Motor neuron (in vitro differentiated cells): ENCODE data around the gene MYRF. TPM values are rescaled to one million over a fixed set of nuclear protein-coding genes. Genes with fewer than 3 reads are reported as not detected.

Experiments
- ATAC-seq, 8 experiments: fragments of 200-7000 bp; cut with Tn5 transposase; replicated peaks in 6 of 8; 2 replicates each; pipeline ENCODE4 v1.8.0; 2021; ENCODE audit warnings: mild to moderate bottlenecking in 8 of 8, moderate library complexity in 8 of 8
- H3K27ac ChIP-seq, 2 donors: fragments of 250-450 bp; sonication (Bioruptor Pico); 2 replicates each; pipeline ENCODE4 v1.9.0; 2021; ENCODE audit warnings: antibody characterized with exemption in 2 of 2, mild to moderate bottlenecking in 2 of 2, moderate library complexity in 1 of 2
- H3K4me1 ChIP-seq, 2 donors: fragments of 250-450 bp; sonication (Bioruptor Pico); replicated peaks in 1 of 2; 2 replicates each; pipeline ENCODE4 v1.6.1; 2021; ENCODE audit warnings: antibody characterized with exemption in 2 of 2, mild to moderate bottlenecking in 2 of 2, moderate library complexity in 1 of 2
- H3K4me3 ChIP-seq, 5 donors: fragments of 250-450 bp; sonication (Bioruptor Pico); 2 replicates each; pipeline ENCODE4 v1.9.0; 2021; ENCODE audit warnings: antibody characterized with exemption in 5 of 5, mild to moderate bottlenecking in 5 of 5, moderate library complexity in 4 of 5
- WGBS, 10 experiments: fragments of 450-650 bp; shearing (Covaris generic); methylation state at CpG; one replicate each; pipeline ENCODE4 v1.0.0; 2022; 5-methylcytosine and 5-hydroxymethylcytosine counted together
- in situ Hi-C, 9 experiments: fragments of 400-800 bp; cut with MboI; loops; one replicate each; pipeline ENCODE4 v1.15.0; 2021; ENCODE audit warnings: low sequenced_read_pairs in 9 of 9, low pct_unique_long_range_greater_than_20kb in 2 of 9; ENCODE audit not compliant: unreplicated experiment in 9 of 9
- total RNA-seq, 8 experiments: library from RNA; unstranded; fragments of 300-600 nt; gene quantifications; 2 replicates each; pipeline versions ENCODE4 v1.2.3 to v1.2.4, GENCODE V29; 2022

MYRF gene
- 1 to 10 TPM in 7 of 8 experiments, under 1 TPM in 1; 0.92 to 4.0 (median 2.3) TPM for total RNA-seq

DNA sequence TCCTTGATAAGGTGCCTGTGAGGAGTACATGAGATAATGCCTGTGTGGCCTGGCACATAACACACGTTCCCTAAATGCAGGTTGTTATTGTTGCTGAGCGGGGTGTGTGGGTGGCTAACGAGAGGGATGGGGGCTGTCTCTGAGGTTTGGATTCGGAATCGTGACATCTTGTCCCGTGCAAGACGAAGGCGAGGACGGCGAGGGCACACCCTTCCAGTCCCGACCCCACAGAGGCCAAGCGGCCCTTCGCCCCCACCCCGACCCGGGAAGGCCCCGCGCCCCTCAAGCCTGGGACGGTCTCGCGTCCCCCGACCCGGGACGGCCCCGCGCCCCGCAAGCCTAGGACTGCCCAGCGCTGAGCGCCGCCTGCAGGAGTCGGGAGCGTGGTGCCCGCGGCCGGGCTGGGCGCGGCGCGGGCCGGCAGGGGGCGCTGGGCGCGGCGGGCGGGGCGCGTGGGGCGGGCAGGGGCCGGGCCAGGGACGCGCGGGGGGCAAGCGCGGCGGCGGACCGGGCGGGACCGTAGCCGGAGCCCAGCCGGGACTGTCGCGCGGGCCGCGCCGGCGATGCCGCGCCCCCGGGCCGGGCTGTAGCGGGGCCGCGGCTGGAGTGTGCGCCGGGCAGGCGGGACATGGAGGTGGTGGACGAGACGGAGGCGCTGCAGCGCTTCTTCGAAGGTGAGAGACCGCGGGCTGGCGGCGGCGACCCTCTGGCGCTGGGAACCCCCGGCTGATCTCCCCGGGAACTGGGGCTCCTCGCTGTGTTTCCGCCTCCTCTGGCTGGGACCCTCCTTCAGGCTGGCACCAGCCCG lies at the start of gene MYRF:
Gene MYRF, plus strand, starts transcription at position 520 of the 808 bp plus-strand sequence. Its CDS starts 109 bp downstream, at position 629.
- ATAC-seq: peak; percentile 60 to 93 (median 70)
- in situ Hi-C loops: no loop called here
- WGBS, 10 experiments: 0 to 20% (median 10%) methylated on average over 1 to 2 of the region's 93 CpGs; no CpG with 5 or more reads in 7 of the 10 experiments
- H3K27ac ChIP-seq: no peak within 1 kb of the TSS
- H3K4me3 ChIP-seq: peak within 1 kb of the TSS; percentile 39 to 49 (median 43)
- H3K4me1 ChIP-seq: peaks cover 26 to 58% of the 10 kb centered on the region in 2 donors

DNA sequence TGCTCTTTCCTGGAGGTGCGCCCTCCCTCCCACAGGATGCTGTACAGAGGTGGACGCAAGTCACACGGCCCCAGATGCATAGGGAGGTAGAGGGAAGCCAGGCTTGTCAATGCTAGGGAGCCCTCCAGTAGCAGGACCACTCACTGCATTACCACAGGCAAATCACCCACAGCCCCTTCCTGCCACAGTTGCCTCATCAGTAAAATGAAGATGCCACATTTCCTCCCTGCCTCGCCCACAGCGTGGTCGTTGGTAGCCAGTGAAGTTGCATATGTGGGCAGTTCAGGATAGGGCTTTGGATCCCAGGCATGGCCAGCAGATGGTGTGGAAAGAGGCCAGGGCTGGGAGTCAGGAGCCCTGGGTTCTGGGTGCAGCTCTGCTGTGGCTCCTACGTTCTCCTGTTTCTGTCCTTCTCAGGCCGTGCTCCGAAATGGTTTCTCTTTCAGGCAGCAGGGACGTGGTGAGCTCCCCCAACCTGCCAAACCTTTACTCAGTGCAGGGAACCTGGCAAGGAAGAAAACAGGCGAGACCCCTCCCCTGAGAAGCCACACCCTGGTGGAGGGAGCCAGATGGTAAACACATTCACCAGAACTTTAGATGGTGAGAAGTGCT lies 49.6 kb upstream of the MYRF start:
- no peak overlapping the region for H3K27ac ChIP-seq
- peaks cover 16 to 17% of the 10 kb centered on the region in 2 donors for H3K4me1 ChIP-seq
- in situ Hi-C loops: no loop called here
- ATAC-seq: peak in 1 of 8 experiments; percentile 12
- 83 to 100% (median 97%) methylated on average over 1 to 4 of the region's 11 CpGs; no CpG with 5 or more reads in 6 of the 10 experiments for WGBS, 10 experiments
- no peak overlapping the region for H3K4me3 ChIP-seq

DNA sequence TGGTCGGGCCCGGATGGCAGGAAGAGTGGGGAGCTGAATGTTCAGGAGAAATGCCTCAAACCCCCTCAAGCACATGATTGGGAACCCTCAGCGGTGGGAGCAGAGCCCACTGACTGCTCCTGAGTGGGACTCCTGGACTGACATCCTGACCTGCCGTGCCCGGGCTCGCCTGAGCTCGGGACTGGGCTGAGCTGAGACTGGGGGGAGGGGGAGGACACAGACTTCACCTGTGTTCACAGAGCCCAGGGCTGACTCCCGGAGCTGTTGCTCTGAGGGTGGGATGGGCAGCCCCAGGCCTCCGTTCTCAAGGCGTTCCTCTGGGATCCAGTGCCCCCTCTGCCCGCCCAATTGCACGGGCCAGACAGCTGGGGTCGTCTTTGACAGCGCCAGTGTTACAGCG lies 47.6 kb upstream of the MYRF start:
- in situ Hi-C loops: no loop called here
- Histone ChIP-seq H3K4me3 (no peak overlapping the region), H3K27ac (no peak overlapping the region), H3K4me1 (peaks cover 12 to 17% of the 10 kb centered on the region in 2 donors)
- WGBS, 10 experiments: 60 to 93% (median 75%) methylated on average over 1 to 5 of the region's 15 CpGs; no CpG with 5 or more reads in 7 of the 10 experiments
- ATAC-seq: no peak

DNA sequence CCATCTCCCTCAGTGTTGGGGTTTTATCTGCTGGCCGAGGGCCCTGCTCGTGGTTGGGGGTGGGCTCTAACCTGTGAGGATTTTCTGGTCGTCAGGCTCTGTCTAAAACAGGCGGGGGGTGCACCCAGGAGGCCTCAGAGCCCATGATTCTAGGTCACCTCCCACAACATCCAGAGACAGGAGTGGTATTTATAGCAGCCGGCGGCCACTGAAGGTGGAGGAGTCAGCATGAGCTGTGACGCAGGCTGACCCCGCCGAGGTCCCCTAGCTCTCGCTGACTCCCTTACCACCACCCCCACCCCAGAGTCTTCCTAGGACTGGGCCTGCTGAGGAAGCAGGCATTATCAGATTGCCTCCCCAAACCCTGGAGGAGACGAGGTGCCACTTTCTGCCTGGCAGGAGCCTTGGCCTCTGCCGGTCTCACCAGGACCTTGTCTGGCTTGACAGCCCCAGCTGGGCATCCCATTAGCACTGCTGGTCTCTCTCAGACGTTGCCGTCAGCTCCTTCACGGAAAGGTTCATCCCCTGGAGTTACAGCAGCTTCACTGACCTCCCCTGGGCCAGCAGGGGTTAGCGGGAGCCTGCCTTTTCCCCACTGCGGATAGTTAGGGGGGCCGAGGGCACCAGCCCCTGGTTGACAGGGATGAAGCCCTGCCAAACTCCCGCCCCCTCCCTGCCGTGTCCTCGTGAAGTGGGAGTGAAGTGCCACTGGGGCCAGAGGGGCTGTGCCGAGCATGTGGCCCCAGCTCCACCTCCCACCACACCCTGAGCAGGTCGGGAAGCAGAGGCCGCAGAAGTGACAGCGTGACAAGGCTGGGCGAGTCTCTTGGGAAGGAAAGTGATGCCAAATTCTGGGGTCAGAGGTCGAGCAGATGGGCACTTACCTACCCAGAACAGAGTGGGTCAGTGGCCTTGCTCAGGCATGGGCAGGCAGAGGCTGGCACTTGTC lies 45.7 kb upstream of the MYRF start:
- 60 to 100% (median 89%) methylated on average over 1 to 7 of the region's 27 CpGs; no CpG with 5 or more reads in 5 of the 10 experiments for WGBS, 10 experiments
- Histone ChIP-seq H3K4me3 (no peak overlapping the region), H3K4me1 (peaks cover 8 to 19% of the 10 kb centered on the region in 2 donors), H3K27ac (no peak overlapping the region)
- in situ Hi-C loops: no loop called here
- ATAC-seq: peak in 5 of 8 experiments; percentile 20 to 66 (median 50)

DNA sequence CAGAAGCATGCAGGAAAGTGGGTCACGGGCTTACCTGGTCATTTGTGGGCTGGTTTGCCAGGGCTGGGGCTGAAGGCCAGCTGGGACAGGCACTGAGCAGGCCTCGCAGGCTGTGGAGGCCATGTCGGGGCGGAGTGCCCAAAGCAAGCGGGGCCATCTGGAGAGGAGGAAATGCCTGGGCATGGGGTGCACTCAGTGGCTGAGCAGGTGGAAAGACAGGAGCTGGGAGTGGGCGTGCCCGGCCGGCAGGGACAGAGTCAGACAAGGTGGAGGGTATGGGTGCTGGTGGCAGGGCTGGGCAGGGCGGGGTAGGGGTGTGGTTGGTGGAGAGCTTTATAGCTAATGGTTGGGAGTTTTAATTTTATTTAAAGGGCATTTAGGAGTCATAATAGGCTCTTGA lies 44.9 kb upstream of the MYRF start:
- in situ Hi-C loops: no loop called here
- H3K4me1 ChIP-seq: peaks cover 16 to 26% of the 10 kb centered on the region in 2 donors
- no peak overlapping the region for H3K4me3 ChIP-seq
- 80 to 96% methylated on average over 2 to 4 of the region's 9 CpGs; no CpG with 5 or more reads in 8 of the 10 experiments for WGBS, 10 experiments
- ATAC-seq: no peak
- H3K27ac ChIP-seq: no peak overlapping the region

DNA sequence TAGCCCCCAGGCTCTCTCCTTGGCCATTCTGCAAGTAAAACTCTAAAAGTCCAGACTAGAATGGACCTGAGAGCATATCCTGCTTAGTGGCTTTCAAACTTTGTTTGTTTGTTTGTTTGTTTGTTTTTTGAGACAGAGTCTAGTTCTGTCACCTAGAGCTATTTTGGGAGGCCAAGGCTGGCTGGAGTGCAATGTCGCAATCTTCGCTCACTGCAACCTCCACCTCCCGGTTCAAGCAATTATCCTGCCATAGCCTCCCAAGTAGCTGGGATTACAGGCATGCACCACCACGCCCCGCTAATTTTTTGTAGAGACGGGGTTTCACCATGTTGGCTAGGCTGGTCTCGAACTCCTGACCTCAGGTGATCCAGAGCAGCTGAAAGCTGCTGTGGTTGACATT lies 43.3 kb upstream of the MYRF start:
- H3K27ac ChIP-seq: no peak overlapping the region
- no peak overlapping the region for H3K4me3 ChIP-seq
- peaks cover 21 to 27% of the 10 kb centered on the region in 2 donors for H3K4me1 ChIP-seq
- in situ Hi-C loops: no loop called here
- no peak for ATAC-seq
- WGBS, 10 experiments: 80 to 95% (median 87%) methylated on average over 3 of the region's 7 CpGs; no CpG with 5 or more reads in 7 of the 10 experiments

DNA sequence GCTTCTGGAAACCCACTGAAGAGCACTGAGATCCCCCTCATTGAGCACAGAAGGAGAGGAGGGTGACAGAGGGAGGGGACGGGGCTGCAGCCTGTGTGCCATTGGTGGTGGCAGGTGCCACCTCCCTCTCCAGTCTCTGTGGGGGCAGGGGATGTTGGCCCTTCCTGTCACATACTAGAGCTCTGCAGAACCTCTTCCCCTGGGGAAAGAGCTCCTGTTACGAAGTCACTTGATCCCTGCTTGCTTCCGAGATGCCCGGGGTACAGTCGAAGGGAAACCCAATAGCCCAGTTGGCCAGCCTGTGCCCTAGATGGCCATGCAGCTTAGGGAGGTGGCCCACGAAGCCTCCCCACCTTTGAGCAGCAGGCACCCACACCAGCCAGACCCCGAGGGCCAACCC lies 42.9 kb upstream of the MYRF start:
- 40 to 100% (median 90%) methylated on average over 1 to 3 of the region's 7 CpGs; no CpG with 5 or more reads in 7 of the 10 experiments for WGBS, 10 experiments
- Histone ChIP-seq H3K27ac (no peak overlapping the region), H3K4me1 (peaks cover 21 to 27% of the 10 kb centered on the region in 2 donors), H3K4me3 (no peak overlapping the region)
- ATAC-seq: no peak
- in situ Hi-C loops: no loop called here

DNA sequence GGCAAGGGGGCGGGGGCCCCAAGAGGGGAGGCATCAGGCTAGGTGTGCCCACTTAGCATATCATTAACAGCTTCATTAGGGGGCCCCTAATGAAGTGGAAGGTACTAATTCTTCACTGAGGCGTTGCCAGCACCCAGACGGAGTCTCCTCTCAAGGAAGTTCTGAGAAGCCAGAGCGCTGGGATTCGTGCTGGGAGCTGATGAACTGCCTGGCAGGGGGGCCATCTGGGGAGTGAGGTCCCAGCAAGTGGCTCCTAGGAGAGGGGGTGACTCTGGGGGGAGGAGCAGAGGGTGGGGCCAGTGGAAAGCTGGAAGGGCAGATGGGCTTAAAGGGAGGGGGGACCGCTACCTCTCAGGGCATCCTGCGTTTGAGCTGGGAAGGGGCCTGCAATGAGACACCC lies 42.4 kb upstream of the MYRF start:
- in situ Hi-C loops: no loop called here
- ATAC-seq: peak in 5 of 8 experiments; percentile 15 to 44 (median 23)

DNA sequence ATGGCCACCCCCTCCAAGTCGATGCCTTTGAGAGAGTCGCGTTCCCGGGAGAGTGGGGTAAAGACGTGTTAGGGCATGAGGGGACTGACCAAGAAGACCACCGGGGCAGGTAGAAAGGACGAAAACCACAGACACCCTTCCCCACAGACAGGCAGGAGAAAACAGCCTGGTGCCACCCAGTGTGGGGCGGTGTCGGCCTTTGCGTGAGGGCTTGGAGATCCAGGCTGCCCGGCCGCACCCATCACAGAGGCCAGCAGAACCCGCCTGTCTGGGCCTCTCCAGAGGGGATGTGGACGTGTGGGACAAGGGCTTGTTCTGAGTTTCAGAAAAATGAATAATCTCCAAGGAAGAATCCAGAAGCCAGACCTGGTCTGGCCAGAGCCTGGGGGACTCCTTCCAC lies 41.4 kb upstream of the MYRF start:
- Histone ChIP-seq H3K4me1 (peaks cover 21 to 27% of the 10 kb centered on the region in 2 donors), H3K4me3 (no peak overlapping the region), H3K27ac (peak overlapping the region; percentile 40 to 52)
- in situ Hi-C loops: no loop called here
- WGBS, 10 experiments: 15 to 100% methylated on average over 1 to 4 of the region's 14 CpGs; no CpG with 5 or more reads in 8 of the 10 experiments
- peak in 5 of 8 experiments; percentile 2 to 38 (median 32) for ATAC-seq

More for the DNA sequence above, 42.4 kb upstream of the MYRF start:
- no peak overlapping the region for H3K4me3 ChIP-seq
- H3K27ac ChIP-seq: no peak overlapping the region
- peaks cover 21 to 27% of the 10 kb centered on the region in 2 donors for H3K4me1 ChIP-seq
- no CpG with 5 or more reads among the region's 7 CpGs for WGBS, 10 experiments

DNA sequence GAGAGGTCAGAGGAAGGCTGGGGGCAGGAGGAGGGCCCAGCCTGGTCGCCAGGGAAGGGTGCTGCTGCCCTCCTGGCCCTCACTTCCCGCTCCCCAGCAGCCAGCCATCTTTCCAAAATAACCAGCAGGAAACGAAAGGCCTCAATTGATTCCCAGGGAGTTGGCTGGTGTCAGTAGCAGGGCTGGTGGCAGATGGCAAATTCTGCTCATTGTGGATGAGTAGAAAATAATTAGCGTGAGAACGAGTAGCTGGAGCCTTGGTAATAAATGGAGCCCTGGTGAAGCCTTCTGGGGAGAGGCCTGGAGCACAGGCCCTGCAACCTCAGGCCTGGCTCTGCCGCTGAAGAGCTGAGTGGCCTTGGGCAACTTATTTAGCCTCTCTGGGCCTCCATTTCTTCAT lies 40.9 kb upstream of the MYRF start:
- Histone ChIP-seq H3K4me1 (peaks cover 21 to 24% of the 10 kb centered on the region in 2 donors), H3K27ac (peak overlapping the region; percentile 40 to 52), H3K4me3 (no peak overlapping the region)
- WGBS, 10 experiments: 20 to 42% (median 37%) methylated on average over 2 to 5 of the region's 6 CpGs; no CpG with 5 or more reads in 6 of the 10 experiments
- in situ Hi-C loops: no loop called here
- ATAC-seq: peak in 5 of 8 experiments; percentile 30 to 66 (median 51)

DNA sequence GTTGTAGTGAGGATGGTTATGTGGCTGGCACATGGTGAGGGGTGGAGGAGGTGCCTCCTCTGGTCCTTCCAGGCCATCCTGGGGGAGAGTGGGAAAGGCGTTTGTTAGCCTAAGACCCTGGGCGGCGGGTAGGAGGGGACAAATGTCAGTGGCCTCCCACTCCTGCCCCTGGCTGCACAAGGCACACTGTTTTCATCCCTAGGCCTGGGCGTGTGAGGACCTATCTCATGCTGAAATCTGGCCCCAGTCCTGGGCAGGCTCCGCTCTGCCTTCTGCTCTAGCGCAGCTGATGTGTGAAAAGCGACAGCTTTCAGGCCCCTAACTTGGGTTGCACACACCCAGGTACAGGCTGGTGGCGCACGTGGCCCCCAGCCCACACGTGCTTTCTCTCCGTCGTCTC lies 40.1 kb upstream of the MYRF start:
- in situ Hi-C loops: no loop called here
- Histone ChIP-seq H3K27ac (peak overlapping the region in 1 of 2 donors; percentile 52), H3K4me1 (peaks cover 19 to 21% of the 10 kb centered on the region in 2 donors), H3K4me3 (no peak overlapping the region)
- peak in 1 of 8 experiments; percentile 9 for ATAC-seq
- 80 to 100% (median 85%) methylated on average over 1 to 2 of the region's 12 CpGs; no CpG with 5 or more reads in 6 of the 10 experiments for WGBS, 10 experiments

DNA sequence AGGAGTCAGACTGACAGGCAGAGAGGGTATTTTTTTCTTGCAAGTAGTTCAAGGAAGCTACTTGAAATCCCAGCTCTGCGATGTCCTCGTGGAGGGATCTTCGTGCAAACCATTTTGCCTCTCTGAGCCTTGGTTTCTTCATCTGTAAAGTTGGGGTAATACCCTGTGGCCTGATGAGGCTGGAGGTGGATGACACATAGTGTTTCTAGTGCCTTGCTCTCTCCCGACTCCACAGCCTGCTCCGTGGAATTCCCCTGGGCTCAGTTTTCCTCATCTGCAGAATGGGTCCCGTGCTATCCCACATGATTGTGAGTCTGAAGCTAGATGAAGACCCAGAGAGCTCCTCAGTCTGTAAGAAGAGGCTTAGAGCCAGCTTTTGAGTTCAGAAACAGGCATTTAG lies 39.6 kb upstream of the MYRF start:
- WGBS, 10 experiments: 80 to 100% (median 100%) methylated on average over 1 to 4 of the region's 6 CpGs; no CpG with 5 or more reads in 3 of the 10 experiments
- H3K27ac ChIP-seq: no peak overlapping the region

More for the DNA sequence above, 39.6 kb upstream of the MYRF start:
- peaks cover 22 to 25% of the 10 kb centered on the region in 2 donors for H3K4me1 ChIP-seq
- no peak for ATAC-seq
- no peak overlapping the region for H3K4me3 ChIP-seq
- in situ Hi-C loops: no loop called here
